Measurements from ENCODE around the gene TRMT11.

The TRMT11 gene

DNA sequence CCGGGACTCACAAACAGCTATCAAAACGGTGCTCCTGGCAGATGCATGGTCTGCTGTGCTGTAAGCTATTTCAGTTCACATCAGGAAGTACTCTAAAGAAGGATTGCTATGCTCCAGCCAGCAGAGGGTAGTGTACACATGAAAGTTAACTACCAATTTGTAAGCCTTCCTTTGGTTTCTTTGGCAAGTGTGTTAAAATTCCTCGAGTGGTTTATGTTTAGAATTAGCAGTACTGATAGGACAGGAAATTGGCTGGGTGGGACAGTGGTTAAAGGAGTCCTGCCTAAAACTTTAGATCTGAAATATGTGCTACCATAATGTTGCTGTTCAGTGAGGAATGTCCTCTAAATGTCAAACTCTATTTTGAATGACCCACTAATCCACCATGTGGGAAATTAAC lies 47.4 kb downstream of the TRMT11 start:
- peak; percentile 52 for DNase-seq
- Histone ChIP-seq H3K27me3 (no peaks in the 10 kb centered on the region), H3K9me3 (no peaks in the 10 kb centered on the region), H3K4me3 (ENCODE audit: low read depth, low read length) (no peak overlapping the region), H3K36me3 (peaks cover 7% of the 10 kb centered on the region), H3K4me1 (peaks cover 2% of the 10 kb centered on the region; the same call in 1 of the 2 replicates)
- TF ChIP-seq CTCF (IDR thresholded peaks at IDR 0.05; ENCODE audit: low read depth, low read length) = peak; percentile 83

GRCh38 chr6:126034656-126035055 lies 48.3 kb downstream of the TRMT11 start:
- H3K4me1 ChIP-seq = peaks cover 2% of the 10 kb centered on the region; the same call in 1 of the 2 replicates
- no peaks in the 10 kb centered on the region for H3K9me3 ChIP-seq
- no peaks in the 10 kb centered on the region for H3K27me3 ChIP-seq
- H3K4me3 ChIP-seq (ENCODE audit: low read depth, low read length) = no peak overlapping the region
- TF ChIP-seq CTCF (IDR thresholded peaks at IDR 0.05; ENCODE audit: low read depth, low read length) = no peak
- DNase-seq = no peak
- H3K36me3 ChIP-seq = peaks cover 10% of the 10 kb centered on the region

GRCh38 chr6:126035764-126036163 lies 49.4 kb downstream of the TRMT11 start:
- peaks cover 12% of the 10 kb centered on the region for H3K36me3 ChIP-seq

DNA sequence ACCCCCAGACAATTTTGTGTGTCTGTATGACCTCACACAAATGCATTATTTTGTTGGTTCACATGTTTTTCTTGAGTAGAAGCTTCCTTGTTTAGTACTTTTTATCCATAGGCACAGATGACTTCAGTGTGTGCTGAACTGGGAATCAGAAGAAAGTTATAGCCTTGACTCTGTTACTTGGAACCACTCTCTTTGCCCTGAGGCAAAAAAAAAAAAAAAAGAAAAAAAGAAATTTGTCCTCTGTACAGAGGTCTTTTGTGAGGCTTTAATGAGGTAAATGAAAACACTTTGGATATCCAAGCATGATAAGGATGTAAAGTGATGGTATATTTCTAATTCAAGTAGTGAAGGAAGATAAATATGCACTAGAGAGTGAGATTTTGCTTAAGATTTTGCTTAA lies 51.9 kb downstream of the TRMT11 start:
- no peak overlapping the region for H3K4me3 ChIP-seq (ENCODE audit: low read depth, low read length)
- DNase-seq = no peak
- H3K4me1 ChIP-seq = 0 out of 2 replicates have a peak, but pooled peaks cover 2% of the 10 kb centered on the region
- H3K27me3 ChIP-seq = no peaks in the 10 kb centered on the region
- H3K9me3 ChIP-seq = no peaks in the 10 kb centered on the region
- TF ChIP-seq CTCF (IDR thresholded peaks at IDR 0.05; ENCODE audit: low read depth, low read length) = no peak
- H3K36me3 ChIP-seq = peaks cover 18% of the 10 kb centered on the region

More at GRCh38 chr6:126035764-126036163, 49.4 kb downstream of the TRMT11 start:
- Histone ChIP-seq H3K27me3 (no peaks in the 10 kb centered on the region), H3K4me3 (ENCODE audit: low read depth, low read length) (no peak overlapping the region), H3K4me1 (0 out of 2 replicates have a peak, but pooled peaks cover 2% of the 10 kb centered on the region), H3K9me3 (no peaks in the 10 kb centered on the region)
- TF ChIP-seq CTCF (IDR thresholded peaks at IDR 0.05; ENCODE audit: low read depth, low read length) = no peak
- DNase-seq = no peak

- no peaks in the 10 kb centered on the region for H3K9me3 ChIP-seq
- 0 out of 2 replicates have a peak, but pooled peaks cover 2% of the 10 kb centered on the region for H3K4me1 ChIP-seq
- TF ChIP-seq CTCF (IDR thresholded peaks at IDR 0.05; ENCODE audit: low read depth, low read length) = no peak
- no peak overlapping the region for H3K4me3 ChIP-seq (ENCODE audit: low read depth, low read length)
- peaks cover 18% of the 10 kb centered on the region for H3K36me3 ChIP-seq
- no peak for DNase-seq
- no peaks in the 10 kb centered on the region for H3K27me3 ChIP-seq
Measured at GRCh38 chr6:126039284-126039683, 52.9 kb downstream of the TRMT11 start.

GRCh38 chr6:126040394-126040793 lies 54.1 kb downstream of the TRMT11 start:
- Histone ChIP-seq H3K27me3 (no peaks in the 10 kb centered on the region), H3K4me1 (0 out of 2 replicates have a peak, but pooled peaks cover 2% of the 10 kb centered on the region), H3K36me3 (peaks cover 18% of the 10 kb centered on the region), H3K4me3 (ENCODE audit: low read depth, low read length) (no peak overlapping the region), H3K9me3 (no peaks in the 10 kb centered on the region)
- no peak for DNase-seq
- no peak for TF ChIP-seq CTCF (IDR thresholded peaks at IDR 0.05; ENCODE audit: low read depth, low read length)
